Bronchial epithelial cell (primary cell): ENCODE data around the gene HADH. TPM values are rescaled to one million over a fixed set of nuclear protein-coding genes. Genes with fewer than 3 reads are reported as not detected.
"Not testable (repeated sequence)": the region's sequence is repeated elsewhere in the genome, so short reads cannot be mapped to it uniquely, and the experiment has no call there.

Source experiments
- DNase-seq: peaks from one replicate; pipeline ENCODE4 v3.0.0-alpha.2; 2010; ENCODE audit warnings: low read depth
- FAIRE-seq: peaks from 2 replicates; lab custom pipeline; 2011; peaks lifted over from hg19 to GRCh38; lab: Jason Lieb, UNC
- H3K27me3 ChIP-seq: 2 replicates; pipeline ENCODE4 v1.5.1; 2011; ENCODE audit warnings: low read length; ENCODE audit not compliant: control insufficient read depth, insufficient read depth
- H3K36me3 ChIP-seq: 2 replicates; pipeline ENCODE4 v1.5.1; 2011; ENCODE audit warnings: low read length; ENCODE audit not compliant: control insufficient read depth, insufficient read depth
- H3K4me3 ChIP-seq: 2 replicates; pipeline ENCODE4 v1.5.1; 2011; ENCODE audit warnings: mild to moderate bottlenecking, low read depth, low read length, control low read depth
- CTCF ChIP-seq: IDR thresholded peaks from 2 replicates; pipeline ENCODE4 v1.5.1; 2011; ENCODE audit warnings: mild to moderate bottlenecking, moderate library complexity, low read length, control low read depth, inconsistent platforms; ENCODE audit not compliant: insufficient read depth, severe bottlenecking
- total RNA-seq: library from RNA; depleted of rRNA; stranded (reverse); fragments of >200 nt; gene quantifications from 2 replicates; pipeline ENCODE4 v1.2.1, GENCODE V29; 2014

HADH gene
- total RNA-seq, 1 donor from 2014 or later = 7.1 TPM

- Histone ChIP-seq H3K27me3 (no peaks in the 10 kb centered on the region), H3K36me3 (no peaks in the 10 kb centered on the region), H3K4me3 (no peak overlapping the region)
- DNase-seq = no peak
- TF ChIP-seq CTCF = no peak
- no peak for FAIRE-seq
Measured at GRCh38 chr4:107966903-107967302, 22.8 kb upstream of the HADH start.

- not testable (repeated sequence) for H3K4me3 ChIP-seq, FAIRE-seq, H3K27me3 ChIP-seq, H3K36me3 ChIP-seq, DNase-seq
Measured at GRCh38 chr4:107967519-107967918, 22.2 kb upstream of the HADH start.

GRCh38 chr4:107967921-107968320 lies 21.8 kb upstream of the HADH start:
- not testable (repeated sequence) for H3K27me3 ChIP-seq, H3K4me3 ChIP-seq, H3K36me3 ChIP-seq, DNase-seq, FAIRE-seq

- TF ChIP-seq CTCF = no peak
- no peak for FAIRE-seq
Measured at GRCh38 chr4:107970063-107970798, 19.5 kb upstream of the HADH start.

DNA sequence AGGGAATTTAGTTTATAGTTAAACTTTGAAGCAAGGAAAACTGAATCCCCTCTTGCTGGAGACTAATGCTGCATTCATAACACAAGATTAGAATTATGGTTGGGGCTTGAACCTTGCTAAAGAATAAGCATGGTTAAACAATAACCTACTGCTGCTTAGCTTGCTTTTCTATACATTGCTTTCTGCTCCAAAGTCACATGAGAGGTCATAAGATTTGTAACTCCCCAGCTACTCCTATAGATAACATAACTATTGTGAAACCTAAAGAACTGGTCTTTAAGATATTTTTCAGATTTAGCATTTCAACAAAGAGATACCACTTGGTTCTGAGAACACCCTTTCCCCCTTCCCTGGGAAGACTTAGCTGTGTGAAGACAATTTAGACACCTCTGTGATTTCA lies 17.1 kb upstream of the HADH start:
- FAIRE-seq = no peak
- DNase-seq = no peak
- no peak for TF ChIP-seq CTCF
- H3K4me3 ChIP-seq = no peak overlapping the region
- H3K36me3 ChIP-seq = no peaks in the 10 kb centered on the region
- no peaks in the 10 kb centered on the region for H3K27me3 ChIP-seq

More at GRCh38 chr4:107970063-107970798, 19.5 kb upstream of the HADH start:
- H3K36me3 ChIP-seq = no peaks in the 10 kb centered on the region
- H3K4me3 ChIP-seq = no peak overlapping the region
- H3K27me3 ChIP-seq = no peaks in the 10 kb centered on the region
- DNase-seq = no peak

GRCh38 chr4:107974523-107974922 lies 15.2 kb upstream of the HADH start:
- Histone ChIP-seq H3K36me3 (no peaks in the 10 kb centered on the region), H3K4me3 (no peak overlapping the region), H3K27me3 (no peaks in the 10 kb centered on the region)
- no peak for TF ChIP-seq CTCF
- DNase-seq (no peak), FAIRE-seq (no peak)

DNA sequence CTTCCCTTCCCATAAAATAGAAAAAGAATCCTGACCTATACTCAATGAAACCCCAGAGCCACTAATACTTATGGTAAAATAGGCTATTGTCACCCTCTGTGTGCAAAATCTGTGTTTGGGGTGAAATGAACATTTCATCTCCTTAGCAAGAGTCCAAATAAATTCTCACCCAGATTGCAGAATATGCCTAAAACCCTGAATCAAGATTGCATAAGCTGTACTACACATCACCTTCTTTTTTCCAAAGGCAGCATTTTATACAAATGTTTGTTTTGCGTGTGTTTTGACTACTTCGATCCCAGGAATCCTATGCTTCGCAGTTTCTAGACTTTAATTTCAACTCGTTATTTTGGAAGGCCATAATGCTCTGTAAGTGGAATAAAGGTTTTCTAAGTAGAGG lies 12.2 kb upstream of the HADH start:
- no peak overlapping the region for H3K4me3 ChIP-seq
- FAIRE-seq = no peak
- TF ChIP-seq CTCF = no peak

More for the DNA sequence above, 12.2 kb upstream of the HADH start:
- no peak for DNase-seq
- H3K27me3 ChIP-seq = no peaks in the 10 kb centered on the region
- no peaks in the 10 kb centered on the region for H3K36me3 ChIP-seq
